22Rv1 (cell line): ENCODE measurements around the gene PTPRM.

Experiments
- CTCF ChIP-seq: fragments of 450-650 bp; IDR thresholded peaks from 2 replicates; pipeline ENCODE4 v1.5.1; 2017; ENCODE audit warnings: mild to moderate bottlenecking
- ZFX ChIP-seq: fragments of 450-650 bp; IDR thresholded peaks from 2 replicates; pipeline ENCODE4 v1.6.1; 2017; ENCODE audit warnings: antibody characterized with exemption, borderline replicate concordance

GRCh38 chr18:7979714-7980113 is 412.6 kb downstream of the PTPRM start:
- no peak for TF ChIP-seq CTCF
- no peak for TF ChIP-seq ZFX
